ENCODE data around the gene PDE1C.
"Not testable (repeated sequence)": the region's sequence is repeated elsewhere in the genome, so short reads cannot be mapped to it uniquely, and the experiment has no call there.

The PDE1C gene

GRCh38 chr7:32070406-32071360 is at the start of gene PDE1C:
PDE1C (minus strand) TSS chr7:32070407.
- peak; percentile 21 to 49 for DNase-seq

- peak; percentile 61 to 82 for DNase-seq
These were observed 49.6 kb upstream of the PDE1C start for GRCh38 chr7:32119790-32120196.

GRCh38 chr7:32117837-32118236 is 47.6 kb upstream of the PDE1C start:
- DNase-seq = peak in 1 of 2 experiments; percentile 33

GRCh38 chr7:32116436-32116835 is 46.2 kb upstream of the PDE1C start:
- DNase-seq = no peak

GRCh38 chr7:32115831-32116230 is 45.6 kb upstream of the PDE1C start:
- DNase-seq = no peak

- DNase-seq = no peak
These were observed 38.4 kb upstream of the PDE1C start for GRCh38 chr7:32108651-32109050.

- DNase-seq = no peak
These were observed 34.6 kb upstream of the PDE1C start for GRCh38 chr7:32104766-32105165.

GRCh38 chr7:32103361-32103760 is 33.2 kb upstream of the PDE1C start:
- no peak for DNase-seq

GRCh38 chr7:32102432-32102873 is 32.2 kb upstream of the PDE1C start:
- DNase-seq = no peak

GRCh38 chr7:32100407-32100907 is 30.2 kb upstream of the PDE1C start:
- no peak for DNase-seq

GRCh38 chr7:32094516-32094915 is 24.3 kb upstream of the PDE1C start:
- DNase-seq = no peak

GRCh38 chr7:32093415-32094408 is 23.5 kb upstream of the PDE1C start:
- DNase-seq = no peak

GRCh38 chr7:32092346-32092745 is 22.1 kb upstream of the PDE1C start:
- DNase-seq = no peak

- no peak for DNase-seq
These were observed 21.5 kb upstream of the PDE1C start for GRCh38 chr7:32091608-32092210.

- no peak for DNase-seq
These were observed 19.5 kb upstream of the PDE1C start for GRCh38 chr7:32089678-32090077.

- DNase-seq = no peak
These were observed 19.0 kb upstream of the PDE1C start for GRCh38 chr7:32089256-32089655.

- DNase-seq = no peak
These were observed 18.3 kb upstream of the PDE1C start for GRCh38 chr7:32088451-32088881.

GRCh38 chr7:32079510-32079909 is 9.3 kb upstream of the PDE1C start:
- peak; percentile 28 to 69 for DNase-seq

GRCh38 chr7:32078824-32079223 is 8.6 kb upstream of the PDE1C start:
- DNase-seq = no peak

GRCh38 chr7:32077806-32078205 is 7.6 kb upstream of the PDE1C start:
- no peak for DNase-seq

GRCh38 chr7:32076802-32077201 is 6.6 kb upstream of the PDE1C start:
- DNase-seq = not testable (repeated sequence)

GRCh38 chr7:32075612-32076011 is 5.4 kb upstream of the PDE1C start:
- DNase-seq = no peak
